Lung microvascular endothelial cell (primary cell): Measurements from ENCODE around the gene EFCAB6. TPM values are rescaled to one million over a fixed set of nuclear protein-coding genes. Genes with fewer than 3 reads are reported as not detected.

Source experiments
- DNase-seq, 2 donors: peaks; one replicate each; pipeline versions ENCODE4 v3.0.0 to v3.0.0-alpha.2; 2010; ENCODE audit warnings: low read depth in 2 of 2
- total RNA-seq: library from RNA; depleted of rRNA; stranded (reverse); fragments of >200 nt; gene quantifications from 2 replicates; pipeline ENCODE4 v1.2.1, GENCODE V29; 2014

Gene EFCAB6
- total RNA-seq, result 0.20 and 0.22 TPM in 2 replicates

GRCh38 chr22:43812149-43812842 lies at the start of gene EFCAB6:
EFCAB6 (minus strand) TSS chr22:43812305; CDS start chr22:43782318, 29,987 bp downstream.
- peak; percentile 93 to 95 for DNase-seq

GRCh38 chr22:43861529-43861928 lies 49.4 kb upstream of the EFCAB6 start:
- DNase-seq, result no peak

GRCh38 chr22:43860831-43861230 lies 48.7 kb upstream of the EFCAB6 start:
- no peak for DNase-seq

GRCh38 chr22:43860126-43860525 lies 48.0 kb upstream of the EFCAB6 start:
- DNase-seq, result no peak

- no peak for DNase-seq
These were observed 47.5 kb upstream of the EFCAB6 start for GRCh38 chr22:43859621-43860020.

- no peak for DNase-seq
These were observed 47.1 kb upstream of the EFCAB6 start for GRCh38 chr22:43859176-43859575.

GRCh38 chr22:43858156-43858895 lies 46.2 kb upstream of the EFCAB6 start:
- DNase-seq, result no peak

GRCh38 chr22:43857367-43857766 lies 45.3 kb upstream of the EFCAB6 start:
- no peak for DNase-seq

GRCh38 chr22:43855431-43855830 lies 43.3 kb upstream of the EFCAB6 start:
- DNase-seq, result no peak

- DNase-seq, result no peak
These were observed 42.7 kb upstream of the EFCAB6 start for GRCh38 chr22:43854786-43855271.

GRCh38 chr22:43854121-43854785 lies 42.1 kb upstream of the EFCAB6 start:
- DNase-seq, result no peak

- no peak for DNase-seq
These were observed 41.3 kb upstream of the EFCAB6 start for GRCh38 chr22:43853328-43853931.

- no peak for DNase-seq
These were observed 40.6 kb upstream of the EFCAB6 start for GRCh38 chr22:43852573-43853327.

GRCh38 chr22:43851979-43852307 lies 39.8 kb upstream of the EFCAB6 start:
- no peak for DNase-seq

- DNase-seq, result no peak
These were observed 39.2 kb upstream of the EFCAB6 start for GRCh38 chr22:43851058-43851978.

GRCh38 chr22:43850529-43850928 lies 38.4 kb upstream of the EFCAB6 start:
- no peak for DNase-seq

- no peak for DNase-seq
These were observed 37.6 kb upstream of the EFCAB6 start for GRCh38 chr22:43849731-43850130.

GRCh38 chr22:43848366-43849171 lies 36.5 kb upstream of the EFCAB6 start:
- DNase-seq, result peak; percentile 20 to 63
